Measurements from ENCODE around the gene POC1A. TPM values are rescaled to one million over a fixed set of nuclear protein-coding genes. Genes with fewer than 3 reads are reported as not detected.
A peak's percentile ranks its signal among the peaks of the same experiment; 100 is the strongest.

Gene POC1A
- polyA plus RNA-seq, 5 donors: 8.5 to 13.2 (median 9.8) TPM

- no peak for DNase-seq
Observed at GRCh38 chr3:52106951-52107611, 47.1 kb downstream of the POC1A start.

DNA sequence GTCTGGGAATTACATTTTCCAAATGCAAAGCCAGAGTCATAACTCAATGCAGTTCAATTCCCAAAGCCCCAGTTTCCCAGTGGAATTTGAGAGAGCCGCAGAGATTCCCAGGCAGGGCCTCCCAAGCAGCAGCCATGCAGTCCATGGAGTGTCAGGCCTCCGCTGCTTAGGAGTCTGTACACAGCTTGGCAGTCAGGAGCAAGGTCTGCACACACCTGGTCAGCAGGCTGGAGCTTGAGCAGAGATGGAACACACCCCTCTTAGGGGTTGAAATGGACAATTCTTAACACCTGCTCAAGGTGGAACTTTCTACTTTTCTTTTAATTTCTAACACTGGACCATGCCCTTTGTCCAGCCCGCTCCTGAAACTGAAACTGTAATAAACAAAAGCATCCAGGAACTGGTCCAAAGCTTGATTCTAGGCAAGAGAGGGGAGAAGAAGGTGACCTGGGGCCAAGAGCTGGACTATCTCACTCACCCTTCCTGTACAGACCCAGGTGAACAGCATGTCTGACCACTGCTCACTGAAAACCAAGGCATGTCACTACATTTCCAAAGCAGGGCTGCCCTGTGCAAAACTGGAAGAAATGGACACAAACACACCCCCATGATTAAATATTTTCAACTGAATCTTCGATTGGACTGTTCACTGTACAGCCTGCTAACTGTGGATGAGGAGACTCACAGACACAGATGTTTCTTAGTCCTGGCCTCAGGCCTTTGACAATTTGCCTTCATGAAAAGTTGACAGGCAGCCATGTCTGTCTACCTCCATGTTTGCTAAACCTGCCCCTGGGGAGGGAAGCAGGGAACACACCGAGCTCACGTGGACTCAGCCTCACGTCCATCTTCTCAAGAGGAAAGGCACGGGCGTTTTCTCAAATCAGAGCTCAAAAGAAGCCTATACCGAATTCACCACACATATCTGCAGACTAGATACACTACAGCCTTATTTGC lies 49.3 kb downstream of the POC1A start:
- no peak for DNase-seq

DNA sequence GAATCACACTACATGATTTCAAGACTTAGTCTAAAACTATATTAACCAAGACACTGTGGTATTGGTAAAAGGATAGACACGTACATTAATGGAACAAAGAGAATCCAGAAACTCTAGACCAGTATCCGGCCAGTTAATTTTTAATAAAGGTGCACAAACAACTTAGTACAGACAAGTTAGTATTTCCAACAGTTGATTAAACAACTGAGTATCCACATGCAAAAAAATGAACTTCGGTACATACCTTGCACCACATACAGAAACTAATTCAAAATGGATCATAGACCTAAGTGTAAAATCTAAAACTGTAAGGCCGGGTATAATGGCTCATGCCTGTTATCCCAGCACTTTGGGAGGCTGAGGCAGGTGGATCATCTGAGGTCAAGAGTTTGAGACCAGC lies 51.3 kb downstream of the POC1A start:
- no peak for DNase-seq

DNA sequence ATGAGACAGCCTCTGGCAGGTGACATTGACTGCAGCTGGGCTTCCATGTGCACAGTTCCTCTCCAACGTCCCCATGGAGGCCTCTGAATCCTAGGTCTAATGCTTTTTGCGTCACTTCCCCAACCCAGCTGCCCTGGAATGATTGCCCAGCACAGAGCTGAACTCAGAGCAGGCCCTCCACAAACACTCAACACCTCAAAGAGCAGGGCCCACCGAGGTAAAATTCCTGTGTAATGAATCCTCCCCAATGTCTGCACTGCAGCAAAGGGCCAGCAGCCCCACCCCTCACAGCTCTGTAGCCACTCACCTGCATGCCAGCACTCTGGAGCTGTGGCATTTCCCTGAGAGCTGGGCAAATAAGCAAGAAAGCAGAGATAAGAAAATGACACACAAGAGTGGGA lies 55.2 kb downstream of the POC1A start:
- no peak for DNase-seq

GRCh38 chr3:52097851-52098507 lies 56.2 kb downstream of the POC1A start:
- DNase-seq: no peak

DNA sequence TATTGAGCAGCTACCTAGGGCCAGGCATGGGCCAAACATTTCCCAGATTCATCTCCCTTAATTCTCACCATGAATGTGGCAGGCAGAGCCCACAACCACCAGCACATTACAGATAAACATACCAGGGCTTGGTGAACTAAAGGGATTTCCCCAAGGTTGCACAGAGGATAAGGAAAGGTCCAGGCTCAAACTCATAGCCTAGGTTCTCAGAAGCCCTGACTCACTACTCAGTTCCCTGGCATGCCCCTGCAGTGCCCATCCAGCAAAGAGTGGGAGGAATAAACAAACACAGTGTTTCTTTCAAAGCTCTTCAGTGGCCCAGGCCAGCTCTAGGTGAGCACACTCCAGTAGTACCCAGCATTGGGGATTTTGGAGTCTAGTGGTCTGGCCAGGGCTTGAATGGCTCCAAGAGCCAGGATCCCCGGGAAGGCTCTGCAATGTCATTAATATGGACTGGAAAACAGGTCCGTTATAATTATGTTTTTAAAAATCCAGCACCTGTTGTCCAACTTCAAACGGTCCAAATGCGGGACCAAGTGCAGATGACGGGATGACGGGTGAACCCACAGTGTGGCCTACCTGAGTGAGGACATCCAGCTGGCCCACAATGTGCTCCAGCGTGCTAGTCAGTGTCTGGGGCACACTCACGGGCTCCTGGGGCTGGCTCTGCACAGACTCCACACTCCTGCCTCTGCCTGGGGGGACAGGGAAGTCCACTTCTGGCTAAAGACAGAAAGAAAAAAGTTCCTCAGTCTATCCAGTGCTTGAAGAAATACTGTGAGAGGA lies 58.0 kb downstream of the POC1A start:
- no peak for DNase-seq

- DNase-seq: no peak
Observed at GRCh38 chr3:52094571-52095485, 59.4 kb downstream of the POC1A start.

- DNase-seq: no peak
Observed at GRCh38 chr3:52093756-52094545, 60.3 kb downstream of the POC1A start.

GRCh38 chr3:52092891-52093290 lies 61.3 kb downstream of the POC1A start:
- no peak for DNase-seq

GRCh38 chr3:52092271-52092660 lies 62.0 kb downstream of the POC1A start:
- no peak for DNase-seq

GRCh38 chr3:52091586-52092270 lies 62.5 kb downstream of the POC1A start:
- peak; percentile 59 to 66 for DNase-seq

- no peak for DNase-seq
Observed at GRCh38 chr3:52090933-52091468, 63.2 kb downstream of the POC1A start.

DNA sequence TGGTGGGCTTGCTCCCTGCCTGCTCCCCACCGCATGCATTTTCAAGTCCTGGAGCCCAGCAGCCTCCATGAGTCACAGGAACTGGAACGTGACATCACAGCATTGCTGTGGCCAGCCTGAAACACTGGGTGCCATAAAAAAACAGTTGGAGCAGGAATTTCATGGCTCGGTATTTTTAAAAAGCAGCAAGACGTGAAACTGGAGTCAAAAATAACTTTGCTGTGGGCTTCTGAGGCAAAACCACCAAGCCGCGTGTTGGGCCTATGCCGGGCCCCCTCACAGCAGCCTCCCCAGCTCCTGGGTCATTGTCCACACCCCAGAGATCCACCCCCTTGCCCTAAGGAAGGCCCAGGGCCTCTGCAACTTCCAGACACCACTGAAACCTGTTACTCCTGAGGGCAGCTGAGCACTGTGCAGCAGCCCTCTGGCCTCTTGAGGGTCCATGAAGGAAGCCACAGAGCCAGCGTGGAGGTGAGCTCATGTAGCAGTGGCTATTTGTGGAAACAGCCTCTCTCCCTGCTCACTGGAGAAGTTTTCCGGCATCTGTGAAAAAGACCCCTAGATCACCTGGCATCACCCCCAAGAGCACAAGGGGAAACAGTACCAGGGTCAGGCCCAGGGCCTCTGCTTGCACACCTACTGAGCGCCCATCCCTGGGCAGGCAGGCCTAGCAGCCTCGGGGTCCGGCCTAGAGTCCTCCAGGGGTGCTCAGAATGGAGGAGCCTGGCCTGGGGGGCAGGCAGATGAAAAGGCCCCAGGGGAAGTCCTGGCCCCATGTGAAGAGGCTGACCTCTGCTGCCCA lies 63.9 kb downstream of the POC1A start:
- no peak for DNase-seq

GRCh38 chr3:52089691-52090090 lies 64.5 kb downstream of the POC1A start:
- no peak for DNase-seq

GRCh38 chr3:52088445-52089367 lies 65.5 kb downstream of the POC1A start:
- no peak for DNase-seq

DNA sequence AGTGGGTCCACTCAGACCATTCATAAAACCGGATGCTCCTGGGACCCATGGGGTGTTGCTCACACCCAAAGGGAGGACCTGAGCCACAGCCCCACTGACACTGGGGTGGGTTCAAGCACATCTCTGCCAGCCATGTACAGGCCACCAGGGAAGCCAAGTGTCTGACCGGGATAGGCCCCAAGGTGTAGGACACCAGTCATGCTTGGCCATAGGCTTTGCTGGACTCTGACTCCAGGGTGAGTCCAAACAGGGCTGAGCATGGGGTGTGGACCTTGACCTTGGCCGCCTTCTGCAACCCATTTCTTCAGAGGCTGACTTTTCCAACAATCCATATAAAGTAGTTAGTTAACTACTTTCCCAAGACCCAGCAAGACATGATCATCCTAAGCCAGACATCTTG lies 66.5 kb downstream of the POC1A start:
- DNase-seq: no peak

Data from right lung (tissue), 5 donors.